ENCODE measurements around the gene PRDM16.

GRCh38 chr1:3187415-3188149 is 118.6 kb downstream of the PRDM16 start:
- TF ChIP-seq CTCF (IDR thresholded peaks at IDR 0.05; ENCODE audit: poor library complexity, severe bottlenecking) (no peak), POLR2AphosphoS5 (IDR thresholded peaks at IDR 0.05) (no peak), RAD21 (conservative IDR thresholded peaks at IDR 0.05) (no peak), EP300 (conservative IDR thresholded peaks at IDR 0.05; ENCODE audit: poor library complexity, severe bottlenecking) (no peak), MXI1 (conservative IDR thresholded peaks at IDR 0.05; ENCODE audit: poor library complexity, severe bottlenecking) (no peak), SMC3 (conservative IDR thresholded peaks at IDR 0.05; ENCODE audit: poor library complexity) (no peak), TAF1 (IDR thresholded peaks at IDR 0.05; ENCODE audit: low read depth) (no peak), REST (IDR thresholded peaks at IDR 0.05; ENCODE audit: borderline replicate concordance) (no peak), EZH2 (IDR thresholded peaks at IDR 0.05; ENCODE audit: borderline replicate concordance, insufficient read depth, low read length, poor library complexity, severe bottlenecking) (no peak)

Measured in neural cell (in vitro differentiated cells).